NCI-H1092 (cell line): ENCODE data around the gene FAXDC2.
A peak's percentile ranks its signal among the peaks of the same experiment; 100 is the strongest.
"Not testable (repeated sequence)": the region's sequence is repeated elsewhere in the genome, so short reads cannot be mapped to it uniquely, and the experiment has no call there.

Experiments used
- DNase-seq: peaks from one replicate; lab custom pipeline; 2025; lab: John Stamatoyannopoulos, UW

Gene FAXDC2

DNA sequence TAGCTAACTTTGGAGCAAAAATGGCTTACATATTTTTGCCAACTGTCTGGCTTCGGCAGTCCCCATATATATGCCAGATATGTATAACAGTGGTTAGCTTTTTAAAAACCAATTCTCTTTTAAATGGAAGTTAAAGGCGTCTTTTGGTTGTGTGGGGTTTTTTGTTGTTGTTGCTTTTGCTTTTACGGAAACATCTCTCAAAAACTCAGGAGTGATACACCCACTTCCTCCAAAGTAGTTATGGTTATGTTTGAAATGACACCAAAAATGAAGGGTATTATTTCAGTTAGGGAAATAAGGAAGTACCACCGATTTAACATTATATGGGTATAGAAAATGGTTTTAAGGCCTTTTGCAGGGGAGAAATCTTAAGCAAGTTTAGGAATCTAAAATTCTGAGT is 10.4 kb upstream of the FAXDC2 start:
- DNase-seq, result no peak

- DNase-seq, result no peak
Measured at GRCh38 chr5:154860123-154860522, 9.7 kb upstream of the FAXDC2 start.

- no peak for DNase-seq
Measured at GRCh38 chr5:154858972-154859871, 8.8 kb upstream of the FAXDC2 start.

DNA sequence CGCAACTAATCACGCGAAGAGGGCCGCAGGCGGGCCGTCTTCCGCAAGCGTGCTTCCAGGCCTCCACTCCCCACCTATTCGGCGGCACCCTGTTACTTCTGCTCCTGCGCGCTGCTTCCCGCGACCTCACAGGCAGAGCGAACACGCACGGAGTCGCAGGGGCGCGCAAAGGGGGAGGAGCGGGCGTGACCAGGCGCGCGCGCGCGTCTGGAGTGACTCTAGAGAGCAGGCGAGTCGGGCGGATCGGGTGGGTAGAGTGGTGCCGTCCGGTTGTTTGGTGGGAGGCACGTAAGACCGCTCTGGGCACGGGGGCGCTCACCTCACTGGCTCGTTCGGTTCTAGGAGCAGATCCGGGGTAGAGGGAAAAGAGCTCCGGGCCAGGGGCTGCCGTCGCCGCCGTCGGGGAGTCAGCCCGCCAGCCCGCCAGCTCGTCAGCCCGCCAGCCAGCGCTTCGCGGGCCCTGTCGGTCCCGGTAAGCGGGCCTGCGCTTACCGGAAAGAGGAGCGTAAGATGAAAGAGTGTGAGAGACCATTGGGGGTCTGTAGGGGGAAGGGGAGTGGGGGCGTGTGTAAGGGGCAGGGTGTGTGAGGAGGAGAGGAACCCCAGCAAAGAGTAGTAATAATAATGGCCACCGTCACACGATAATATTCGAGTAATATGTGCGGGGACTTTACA is 8.0 kb upstream of the FAXDC2 start, which contains the start of gene CNOT8:
TSS of gene CNOT8 (plus strand) at position 331 of the 675 bp plus-strand sequence. CDS start 4,652 bp downstream, outside the sequence.
- peak; percentile 94 for DNase-seq

DNA sequence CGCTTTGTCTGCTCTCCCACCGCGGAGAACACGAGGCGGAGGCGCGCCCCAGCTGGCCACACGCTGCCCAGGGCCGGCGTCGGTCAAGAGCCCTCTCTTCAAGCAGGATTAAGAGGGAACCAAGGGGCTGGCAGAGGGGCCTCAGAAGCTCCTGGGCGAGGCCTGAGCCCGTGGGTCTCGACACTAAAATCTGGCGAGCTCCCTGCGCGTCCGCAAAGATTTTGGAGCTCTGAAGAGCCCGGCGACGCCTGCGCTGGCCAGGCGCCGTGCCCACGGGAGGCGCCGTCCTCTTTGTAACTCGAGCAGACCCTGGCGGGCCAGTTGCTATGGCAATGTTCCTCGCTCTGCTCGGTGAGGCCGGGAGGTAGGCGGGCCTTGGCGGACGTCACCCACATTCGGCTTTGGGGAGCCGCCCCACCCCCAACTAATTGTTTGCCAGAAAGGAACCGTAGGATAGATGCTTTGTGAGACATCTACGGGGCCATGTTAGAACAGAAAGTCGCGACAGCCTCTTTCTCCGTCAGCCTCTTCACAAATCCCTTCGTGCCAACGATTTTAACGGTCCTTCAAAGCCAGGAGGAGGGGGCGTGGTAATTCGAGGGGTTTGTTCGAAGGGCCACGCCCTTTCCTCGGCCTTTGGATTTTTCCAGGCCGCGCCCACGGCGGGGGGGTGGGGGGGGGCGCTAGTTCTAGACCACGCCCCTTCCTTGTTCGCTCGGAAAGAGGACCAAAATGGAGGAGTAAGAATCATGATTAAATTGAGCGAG is 7.3 kb upstream of the FAXDC2 start:
- peak; percentile 94 for DNase-seq

- DNase-seq, result no peak
Measured at GRCh38 chr5:154851351-154851750, 948 bp upstream of the FAXDC2 start.

- DNase-seq, result no peak
Measured at GRCh38 chr5:154849791-154850201, 607 bp downstream of the FAXDC2 start.

DNA sequence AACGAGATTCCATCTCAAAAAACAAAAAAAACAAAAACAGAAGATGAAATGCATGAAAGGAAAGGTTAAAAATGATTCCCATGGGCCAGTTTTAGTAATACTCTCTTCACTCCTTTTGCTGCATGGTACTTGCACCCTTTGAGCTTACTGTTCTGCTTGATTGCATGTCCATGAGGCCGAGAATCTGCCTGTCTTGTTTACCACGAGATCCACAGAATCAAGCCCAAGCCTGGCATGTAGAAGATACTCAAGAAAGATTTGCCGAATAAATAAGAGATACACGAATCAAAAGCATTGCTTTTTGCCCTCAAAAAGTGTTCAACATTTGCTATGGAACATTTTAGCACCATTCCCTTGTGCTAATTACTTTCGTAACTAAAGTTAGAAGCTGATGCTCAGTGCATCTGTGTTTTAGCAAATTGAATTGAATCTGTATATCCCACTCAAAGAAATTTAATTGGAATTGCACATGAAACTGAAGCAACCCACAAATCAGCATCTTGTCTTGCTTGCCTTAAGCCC is 1.1 kb downstream of the FAXDC2 start:
- DNase-seq, result no peak

DNA sequence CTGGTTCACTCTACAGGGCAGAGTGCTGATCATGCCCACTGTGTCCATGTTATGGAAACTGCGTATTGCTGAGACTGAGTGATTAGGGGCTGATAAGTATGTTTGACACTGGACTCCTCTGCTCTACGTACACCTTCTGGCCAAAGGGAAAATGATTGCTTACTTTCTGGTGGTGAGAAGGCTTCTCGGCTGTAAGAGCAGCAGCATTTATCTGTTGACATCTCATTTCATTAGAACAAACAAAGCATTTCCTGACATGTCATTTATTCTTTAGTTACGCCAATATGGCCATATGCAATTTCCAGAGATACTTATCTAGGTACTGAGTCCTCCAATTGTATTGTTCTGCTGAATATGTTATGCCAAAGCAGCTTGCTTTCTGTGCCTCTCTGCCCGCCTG is 5.6 kb downstream of the FAXDC2 start:
- DNase-seq, result no peak

DNA sequence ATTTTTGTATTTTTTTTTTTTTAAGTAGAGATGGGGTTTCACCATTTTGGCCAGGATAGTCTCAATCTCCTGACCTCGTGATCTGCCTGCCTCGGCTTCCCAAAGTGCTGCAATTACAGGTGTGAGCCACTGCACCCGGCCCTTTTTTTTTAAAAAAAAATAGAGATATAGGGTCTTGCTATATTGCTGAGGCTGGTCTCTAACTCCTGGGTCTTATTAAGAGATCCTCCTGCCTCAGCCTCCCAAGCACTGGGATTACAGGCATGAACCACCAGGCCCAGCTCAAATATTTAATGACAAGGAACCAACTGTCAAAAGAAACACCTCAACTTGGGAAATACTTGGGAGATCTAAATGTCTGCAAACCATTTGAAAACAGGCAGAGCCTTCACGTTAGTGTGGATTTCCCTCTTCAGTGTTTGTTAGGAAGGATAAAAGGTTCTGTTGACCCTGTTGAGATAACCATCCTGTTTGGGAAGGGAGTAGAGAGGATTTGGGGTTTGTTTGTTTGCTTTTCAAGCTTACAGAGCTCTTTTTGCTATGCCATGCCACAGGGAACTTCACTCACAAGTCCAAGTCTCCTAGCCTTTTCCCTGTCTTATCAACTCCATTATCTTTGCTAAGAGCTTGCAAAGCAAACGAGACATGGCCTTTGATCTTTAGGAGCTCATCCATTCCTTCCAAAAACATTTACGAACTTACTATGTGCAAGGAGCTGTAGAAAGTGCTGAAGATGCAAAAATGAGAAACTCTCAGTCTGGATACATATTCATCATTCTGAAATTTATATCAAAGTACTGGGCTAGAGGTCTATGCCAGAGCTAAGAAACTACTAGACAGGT is 7.5 kb downstream of the FAXDC2 start:
- no peak for DNase-seq

DNA sequence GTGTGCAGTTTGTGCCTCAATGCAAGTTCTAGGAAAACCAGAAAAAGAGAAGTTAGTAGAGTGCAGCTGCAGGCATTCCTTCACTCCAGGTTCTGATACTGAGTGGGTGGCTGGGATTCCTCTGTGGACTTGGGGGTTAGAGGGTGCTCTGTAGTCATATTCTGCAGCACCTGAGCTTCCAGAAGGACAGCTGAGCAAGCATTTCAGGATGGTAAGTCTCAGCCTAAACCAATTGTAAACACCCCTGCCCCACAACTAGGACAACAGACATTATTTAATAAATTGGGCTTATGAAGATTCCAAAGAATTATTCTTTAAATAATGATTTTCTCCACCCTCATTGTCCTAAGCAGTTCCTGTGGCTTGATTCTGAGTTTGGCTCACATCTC is 9.1 kb downstream of the FAXDC2 start:
- no peak for DNase-seq

- DNase-seq, result no peak
Measured at GRCh38 chr5:154840435-154841272, 9.7 kb downstream of the FAXDC2 start.

- no peak for DNase-seq
Measured at GRCh38 chr5:154837009-154837901, 13.1 kb downstream of the FAXDC2 start.

- DNase-seq, result no peak
Measured at GRCh38 chr5:154836225-154836624, 14.2 kb downstream of the FAXDC2 start.

DNA sequence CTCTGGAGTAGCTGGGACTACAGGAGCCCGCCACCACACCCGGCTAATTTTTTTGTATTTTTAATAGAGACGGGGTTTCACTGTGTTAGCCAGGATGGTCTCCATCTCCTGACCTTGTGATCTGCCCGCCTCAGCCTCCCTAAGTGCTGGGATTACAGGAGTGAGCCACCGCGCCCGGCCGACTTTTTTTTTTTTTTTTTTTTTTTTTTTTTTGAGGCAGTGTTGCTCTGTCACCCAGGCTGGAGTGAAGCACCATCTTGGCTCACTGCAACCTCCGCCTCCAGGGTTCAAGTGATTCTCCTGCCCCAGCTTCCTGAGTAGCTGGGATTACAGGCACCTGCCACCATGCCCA is 14.7 kb downstream of the FAXDC2 start:
- not testable (repeated sequence) for DNase-seq

GRCh38 chr5:154834053-154834452 is 16.4 kb downstream of the FAXDC2 start:
- DNase-seq, result no peak

GRCh38 chr5:154832804-154833203 is 17.6 kb downstream of the FAXDC2 start:
- DNase-seq, result not testable (repeated sequence)

DNA sequence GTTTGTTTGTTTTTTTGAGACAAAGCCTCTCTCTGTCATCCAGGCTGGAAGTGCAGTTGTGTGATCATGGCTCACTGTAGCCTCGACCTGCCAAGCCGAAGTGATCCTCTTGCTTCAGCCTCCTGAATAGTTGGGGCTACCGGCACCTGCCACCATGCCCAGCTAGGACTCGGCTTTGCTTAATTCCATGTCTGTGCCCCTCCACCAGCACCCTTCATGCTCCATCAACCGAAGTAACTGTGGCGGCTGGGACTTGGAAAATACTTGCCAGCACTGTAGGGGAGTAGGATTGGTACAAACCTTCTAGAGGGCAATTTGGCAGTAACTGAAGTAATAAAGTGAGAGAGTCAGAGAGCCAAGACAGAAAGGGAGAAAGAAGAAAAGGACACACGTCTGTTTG is 19.0 kb downstream of the FAXDC2 start:
- no peak for DNase-seq

DNA sequence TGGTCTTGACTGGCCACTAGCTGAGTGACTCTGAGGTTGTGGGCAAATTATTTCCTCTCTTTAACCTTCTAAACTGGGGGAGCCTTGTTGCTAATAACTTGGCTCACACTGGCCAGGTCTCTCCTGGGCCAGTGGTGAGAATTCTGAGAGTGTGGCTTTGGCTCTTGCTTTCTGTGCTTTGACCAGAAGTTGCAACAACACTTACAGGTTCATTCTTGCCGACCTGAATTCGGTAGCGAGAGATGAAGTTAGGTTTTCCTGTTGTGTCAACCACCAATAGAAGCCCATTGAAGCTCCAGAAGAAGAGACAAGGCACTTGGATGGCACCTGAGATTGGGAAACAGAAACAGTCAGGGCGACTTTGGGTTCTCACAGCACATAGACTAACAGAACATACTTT is 19.8 kb downstream of the FAXDC2 start:
- DNase-seq, result no peak
